NCI-H2171 (cell line): Measurements from ENCODE around the gene ZYG11A.
"Not testable (repeated sequence)": the region's sequence is repeated elsewhere in the genome, so short reads cannot be mapped to it uniquely, and the experiment has no call there.

Experiments
- DNase-seq: peaks from one replicate; lab custom pipeline; 2025; lab: John Stamatoyannopoulos, UW

Gene ZYG11A

DNA sequence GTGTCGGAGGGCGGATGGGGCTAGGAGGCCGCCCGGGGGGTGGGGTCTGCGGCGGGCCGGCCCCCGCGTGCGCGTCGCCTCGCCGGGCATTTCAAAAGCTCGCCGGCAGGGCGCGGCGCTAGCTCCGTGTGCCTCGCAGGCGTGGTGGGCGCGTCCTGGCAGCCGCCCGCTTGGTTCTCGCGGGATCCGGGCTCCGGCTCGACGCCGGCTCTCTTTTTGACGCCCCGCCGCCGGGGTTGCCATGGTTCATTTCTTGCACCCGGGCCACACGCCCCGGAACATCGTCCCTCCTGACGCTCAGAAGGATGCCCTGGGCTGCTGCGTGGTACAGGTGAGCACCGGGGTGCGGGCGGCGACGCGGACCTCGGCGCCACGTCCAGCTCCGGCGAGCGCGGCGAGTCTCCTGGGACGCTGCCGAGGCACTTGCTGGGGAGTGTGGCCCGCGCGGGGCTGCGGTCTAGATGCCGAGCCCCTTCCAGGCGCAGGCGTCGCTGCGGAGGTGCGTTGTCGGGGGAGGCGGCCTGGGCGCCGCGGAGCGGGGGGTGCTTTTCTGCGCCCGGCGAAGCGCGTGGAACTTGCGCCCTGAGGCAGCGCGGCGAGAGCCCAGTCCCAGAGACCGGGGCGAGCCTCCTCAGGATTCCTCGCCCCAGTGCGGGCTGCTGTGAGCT lies at the start of gene ZYG11A:
Gene ZYG11A, plus strand, starts transcription at position 118 of the 668 bp plus-strand sequence. Its CDS starts 124 bp downstream, at position 242.
- DNase-seq, result peak; percentile 91

DNA sequence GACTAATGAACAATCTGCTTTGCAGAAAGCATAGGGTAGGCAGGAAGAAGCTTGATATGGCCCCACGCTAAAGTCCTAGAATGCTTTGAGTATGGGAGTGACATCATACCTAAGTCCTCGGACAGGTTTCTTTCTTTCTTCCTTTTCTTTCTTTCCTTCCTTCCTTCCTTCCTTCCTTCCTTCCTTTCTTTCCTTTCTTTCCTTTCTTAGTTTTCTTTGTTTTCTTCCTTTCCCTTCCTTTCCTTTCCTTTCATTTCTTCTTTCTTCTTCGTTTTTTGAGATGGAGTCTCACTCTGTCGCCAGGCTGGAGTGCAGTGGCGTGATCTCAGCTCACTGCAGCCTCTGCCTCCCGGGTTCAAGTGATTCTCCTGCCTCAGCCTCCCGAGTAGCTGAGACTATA lies 48.8 kb upstream of the ZYG11A start:
- DNase-seq, result not testable (repeated sequence)

DNA sequence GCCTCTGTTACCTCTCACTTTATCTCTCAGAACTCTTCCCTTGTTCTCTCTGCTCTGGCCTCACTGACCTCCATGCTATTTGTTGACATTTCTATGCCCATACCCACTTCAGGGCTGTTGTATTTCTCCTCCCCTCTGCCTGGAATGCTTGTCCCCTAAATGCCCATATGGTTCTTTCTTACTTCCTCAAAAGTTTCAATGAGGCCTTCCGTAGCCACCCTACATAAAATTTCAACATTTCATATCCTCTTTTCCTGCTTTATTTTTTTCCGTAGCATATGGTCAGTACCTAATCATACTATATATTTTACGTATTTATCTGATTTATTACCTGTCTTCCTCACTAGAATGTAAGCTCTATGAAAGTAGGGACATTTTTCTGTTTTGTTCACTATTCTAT lies 47.1 kb upstream of the ZYG11A start:
- no peak for DNase-seq

GRCh38 chr1:52798331-52798730 lies 44.2 kb upstream of the ZYG11A start:
- DNase-seq, result no peak

DNA sequence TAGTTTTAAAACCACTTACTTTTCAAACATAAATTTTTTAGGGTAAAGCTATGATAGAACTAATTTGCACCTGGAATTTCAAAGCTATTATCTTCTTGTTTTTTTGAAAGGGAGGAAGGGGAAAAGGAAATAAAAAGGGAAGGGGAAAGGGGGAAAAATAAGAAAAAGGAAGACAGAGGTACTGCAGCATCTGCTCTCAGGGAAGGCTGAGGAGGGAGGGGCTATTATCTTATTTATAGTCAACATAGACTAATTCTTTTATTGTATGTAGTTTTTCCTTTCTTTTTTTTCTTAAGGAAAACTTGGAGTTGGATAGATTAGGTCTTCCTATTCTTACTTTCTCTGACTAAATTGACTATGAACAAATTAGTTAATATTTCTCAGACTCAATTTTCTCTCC lies 41.5 kb upstream of the ZYG11A start:
- DNase-seq, result no peak

- not testable (repeated sequence) for DNase-seq
These were observed 38.5 kb upstream of the ZYG11A start for GRCh38 chr1:52804083-52804482.

DNA sequence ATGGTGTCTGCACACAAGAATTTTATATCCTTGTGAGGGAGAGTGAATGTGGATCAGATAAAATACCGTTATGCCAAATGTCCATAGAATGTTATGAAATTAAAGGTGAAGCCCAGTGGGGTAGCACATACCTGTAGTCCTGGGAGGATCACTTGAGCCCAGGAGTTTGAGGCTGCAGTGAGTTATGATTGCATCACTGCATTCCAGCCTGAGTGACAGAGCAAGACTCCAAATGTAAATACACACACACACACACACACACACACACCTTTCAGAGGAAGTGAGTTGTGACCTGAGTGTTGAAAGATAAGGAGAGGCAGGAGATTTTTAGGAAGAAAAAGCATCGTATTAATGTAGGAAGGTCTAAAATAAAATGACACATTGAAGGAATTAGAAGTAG lies 28.1 kb upstream of the ZYG11A start:
- no peak for DNase-seq

GRCh38 chr1:52820830-52821229 lies 21.7 kb upstream of the ZYG11A start:
- DNase-seq, result not testable (repeated sequence)

DNA sequence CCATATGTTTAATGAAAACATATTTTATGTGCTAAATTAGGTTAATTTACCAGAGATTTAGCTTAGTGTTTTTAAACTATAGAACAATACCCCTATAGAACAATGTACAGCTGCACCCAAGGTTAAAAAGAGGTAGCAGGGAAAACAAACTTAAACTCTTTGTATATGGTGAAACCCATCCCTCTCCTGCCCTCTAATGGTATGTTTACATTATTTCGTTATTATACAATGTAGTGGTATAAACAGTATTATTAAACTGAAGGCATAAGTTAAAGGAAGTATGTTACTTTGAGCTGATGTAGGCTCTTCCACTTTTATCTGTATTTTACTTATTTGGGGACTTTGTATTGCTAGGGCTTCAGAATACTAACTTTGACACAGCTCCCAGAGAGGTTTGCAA lies 16.7 kb upstream of the ZYG11A start:
- DNase-seq, result peak; percentile 15

- no peak for DNase-seq
These were observed 7.8 kb upstream of the ZYG11A start for GRCh38 chr1:52834798-52835197.

- no peak for DNase-seq
These were observed 6.5 kb upstream of the ZYG11A start for GRCh38 chr1:52836035-52836434.

DNA sequence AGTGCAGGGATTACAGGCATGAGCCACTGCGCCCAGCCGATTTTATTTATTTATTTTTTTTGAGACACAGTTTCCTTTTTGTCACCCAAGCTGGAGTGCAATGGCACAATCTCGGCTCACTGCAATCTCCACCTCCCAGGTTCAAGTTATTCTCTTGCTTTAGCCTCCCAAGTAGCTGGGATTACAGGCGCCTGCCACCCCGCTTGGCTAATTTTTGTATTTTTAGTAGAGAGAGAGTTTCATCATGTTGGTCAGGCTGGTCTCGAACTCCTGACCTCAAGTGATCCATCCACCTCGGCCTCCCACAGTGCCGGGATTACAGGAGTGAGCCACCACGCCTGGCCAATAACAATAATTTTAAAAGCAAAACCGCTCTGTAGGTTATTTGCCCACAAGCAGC lies 3.4 kb upstream of the ZYG11A start:
- not testable (repeated sequence) for DNase-seq

DNA sequence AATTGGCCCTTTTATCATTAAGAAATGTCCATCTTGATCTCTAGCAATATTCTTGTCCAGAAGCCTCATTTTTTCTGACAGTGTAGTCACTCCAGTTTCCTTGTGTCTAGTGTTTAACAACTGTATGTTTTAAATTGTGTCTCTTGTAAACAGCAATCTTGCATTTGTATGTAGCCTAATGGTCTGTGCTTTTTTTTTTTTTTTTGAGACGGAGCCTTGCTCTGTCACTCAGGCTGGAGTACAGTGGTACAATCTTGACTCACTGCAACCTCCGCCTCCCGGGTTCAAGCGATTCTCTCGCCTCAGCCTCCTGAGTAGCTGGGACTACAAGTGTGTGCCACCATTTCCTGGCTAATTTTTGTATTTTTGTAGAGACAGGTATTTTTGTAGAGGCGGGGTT lies 2.6 kb downstream of the ZYG11A start:
- not testable (repeated sequence) for DNase-seq

GRCh38 chr1:52848423-52848822 lies 5.9 kb downstream of the ZYG11A start:
- no peak for DNase-seq

GRCh38 chr1:52850951-52851350 lies 8.4 kb downstream of the ZYG11A start:
- no peak for DNase-seq

- DNase-seq, result no peak
These were observed 10.3 kb downstream of the ZYG11A start for GRCh38 chr1:52852854-52853253.

DNA sequence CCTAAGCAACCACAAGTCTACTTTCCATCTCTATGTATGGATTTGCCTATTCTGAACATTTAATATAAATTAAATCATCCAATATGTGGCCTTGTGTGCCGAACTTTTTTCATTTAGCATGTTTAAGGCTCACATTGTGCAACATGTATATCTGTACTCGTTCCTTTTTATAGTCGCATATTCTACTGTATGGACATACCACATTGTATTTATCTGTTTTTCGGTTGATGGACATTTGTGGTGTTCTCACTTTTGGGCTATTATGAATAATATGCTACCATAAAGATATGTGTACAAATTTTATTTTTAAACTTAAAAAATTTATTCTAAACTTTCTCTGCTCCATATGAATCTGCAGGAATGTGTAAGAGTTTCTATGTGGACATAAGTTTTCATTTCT lies 13.0 kb downstream of the ZYG11A start:
- DNase-seq, result no peak

DNA sequence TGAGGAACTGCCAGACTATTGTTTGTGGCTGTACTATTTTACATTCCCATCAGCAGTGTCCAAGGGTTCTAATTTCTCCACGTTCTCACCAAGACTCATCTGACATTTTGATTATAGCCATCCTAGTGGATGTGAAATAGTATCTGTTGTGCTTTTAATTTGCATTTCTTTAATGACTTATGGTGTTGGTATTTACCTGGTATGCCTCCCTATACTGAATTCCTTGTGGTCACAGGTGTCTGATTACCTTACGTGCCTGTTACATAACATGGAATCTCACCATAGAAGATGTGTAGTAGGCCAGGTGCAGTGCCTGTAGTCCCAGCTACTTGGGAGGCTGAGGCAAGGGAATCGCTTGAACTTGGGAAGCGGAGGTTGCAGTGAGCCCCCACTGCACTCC lies 13.5 kb downstream of the ZYG11A start:
- DNase-seq, result no peak

DNA sequence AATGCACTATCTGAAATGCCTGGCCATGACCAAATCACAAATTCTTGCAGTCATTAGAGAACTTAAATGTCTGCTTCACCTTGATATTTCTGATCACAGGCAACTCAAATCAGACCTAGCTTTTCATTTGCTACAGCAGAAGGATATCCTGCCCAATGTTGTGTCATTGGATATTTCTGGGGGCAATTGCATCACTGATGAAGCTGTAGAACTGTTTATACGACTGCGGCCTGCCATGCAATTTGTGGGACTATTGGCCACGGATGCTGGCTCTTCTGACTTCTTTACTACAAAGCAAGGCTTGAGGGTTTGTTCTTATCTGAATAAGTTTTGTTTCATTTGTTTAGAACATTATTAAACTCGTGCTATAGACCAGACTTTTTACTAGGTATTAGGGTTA lies 14.9 kb downstream of the ZYG11A start:
- no peak for DNase-seq

DNA sequence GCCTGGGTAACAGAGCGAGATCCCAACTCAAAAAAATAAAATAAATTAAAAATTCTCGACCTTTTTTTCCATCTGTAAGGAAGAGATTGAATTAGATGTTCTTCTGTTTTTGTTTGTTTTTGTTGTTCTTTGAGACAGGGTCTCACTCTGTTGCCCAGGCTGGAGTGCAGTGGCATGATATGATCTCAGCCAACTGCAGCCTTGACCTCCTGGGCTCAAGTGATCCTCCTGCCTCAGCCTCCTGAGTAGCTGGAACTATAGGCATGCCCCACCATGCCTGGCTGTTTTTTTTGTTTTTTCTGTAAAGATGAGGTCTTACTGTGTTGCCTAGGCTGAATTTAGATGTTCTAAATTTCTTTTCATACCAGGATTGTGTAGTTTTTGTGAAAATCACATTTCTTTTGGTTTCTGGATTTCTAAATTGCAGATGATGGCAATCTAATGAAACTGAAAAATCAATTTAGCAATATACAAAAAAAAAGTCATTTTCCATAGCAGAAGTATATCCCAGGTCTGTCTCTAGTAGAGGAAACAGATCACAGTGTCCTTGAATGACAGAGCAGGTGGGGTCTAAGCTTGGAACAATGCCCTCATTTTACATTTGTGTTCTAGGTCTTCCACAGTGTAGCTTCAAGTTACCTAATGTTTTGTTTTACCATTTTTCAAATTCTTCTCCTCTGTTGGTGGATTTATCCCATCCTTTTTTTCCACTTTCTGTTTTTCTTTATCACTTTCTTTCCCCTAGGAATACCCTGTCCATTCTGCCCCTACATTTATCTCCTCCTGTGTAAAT lies 20.3 kb downstream of the ZYG11A start:
- no peak for DNase-seq

GRCh38 chr1:52867087-52867863 lies 24.7 kb downstream of the ZYG11A start:
- DNase-seq, result no peak

DNA sequence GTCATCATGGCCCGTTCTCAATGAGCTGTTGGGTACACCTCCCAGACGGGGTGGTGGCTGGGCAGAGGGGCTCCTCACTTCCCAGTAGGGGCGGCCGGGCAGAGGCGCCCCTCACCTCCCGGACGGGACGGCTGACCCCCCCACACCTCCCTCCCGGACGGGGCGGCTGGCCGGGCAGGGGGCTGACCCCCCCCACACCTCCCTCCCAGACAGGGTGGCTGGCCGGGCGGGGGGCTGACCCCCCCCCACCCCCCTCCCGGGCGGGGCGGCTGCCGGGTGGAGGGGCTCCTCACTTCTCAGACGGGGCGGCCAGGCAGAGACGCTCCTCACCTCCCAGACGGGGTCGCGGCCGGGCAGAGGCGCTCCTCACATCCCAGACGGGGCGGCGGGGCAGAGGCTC lies 27.2 kb downstream of the ZYG11A start:
- DNase-seq, result not testable (repeated sequence)

GRCh38 chr1:52876843-52877242 lies 34.3 kb downstream of the ZYG11A start:
- no peak for DNase-seq
